Pancreas (tissue), 10 donors: ENCODE measurements around the gene CRHR1. TPM values are rescaled to one million over a fixed set of nuclear protein-coding genes. Genes with fewer than 3 reads are reported as not detected.
A peak's percentile ranks its signal among the peaks of the same experiment; 100 is the strongest.

Experiments used
- ATAC-seq, 4 donors: fragments of 200-7000 bp; cut with Tn5 transposase; one replicate each; pipeline versions ENCODE4 v1.8.0 to v1.9.1; 2020; ENCODE audit warnings: mild to moderate bottlenecking in 4 of 4, moderate library complexity in 4 of 4
- DNase-seq, 6 donors: peaks; one replicate each; pipeline ENCODE4 v3.0.0-alpha.2; 2020
- FAIRE-seq: peaks from 2 replicates; lab custom pipeline; 2012; peaks lifted over from hg19 to GRCh38; lab: Jason Lieb, UNC
- H3K27ac ChIP-seq, 4 donors: fragments of 200-600 bp; sonication (generic); 1 replicate in 3 of 4; 2 replicates in 1 of 4; pipeline versions ENCODE4 v1.5.0 to v1.8.0; 2020
- H3K27me3 ChIP-seq, 4 donors: fragments of 200-600 bp; one replicate each; pipeline ENCODE4 v1.8.0; 2021
- H3K36me3 ChIP-seq, 3 donors: fragments of 200-600 bp; sonication (generic) in 1 of 3; one replicate each; pipeline versions ENCODE4 v1.5.0 to v1.8.0; 2020 to 2021
- H3K4me1 ChIP-seq, 3 donors: fragments of 200-600 bp; one replicate each; pipeline ENCODE4 v1.8.0; 2021
- H3K4me3 ChIP-seq, 4 donors: fragments of 200-600 bp; sonication (generic) in 2 of 4; one replicate each; pipeline versions ENCODE4 v1.5.0 to v1.8.0; 2020 to 2021
- H3K9me3 ChIP-seq, 4 donors: fragments of 200-600 bp; one replicate each; pipeline ENCODE4 v1.8.0; 2021
- WGBS, 2 donors: extraction: QIAGEN DNeasy Blood & Tissue Kit; methylation state at CpG; one replicate each; pipeline ENCODE4 v1.1.7; 2013; 5-methylcytosine and 5-hydroxymethylcytosine counted together
- intact Hi-C, 3 donors: fragments of 100-400 bp; cut with DNase I; formaldehyde crosslinking; loops; one replicate each; pipeline versions ENCODE4 v1.11.1 to v1.14.2; 2022
- polyA plus RNA-seq, 2 donors: library from polyadenylated mRNA; stranded (reverse); fragments of 200-250 nt; gene quantifications; one replicate each; pipeline ENCODE4 v1.2.3, GENCODE V29; 2013
- total RNA-seq, 6 donors: library from RNA; stranded (reverse); fragmentation: NEBNext Ultra II Directional in 4 of 6; extraction: Animal tissue kit (Norgen Biotek cat#: 25700) in 4 of 6; gene quantifications; one replicate each; pipeline versions ENCODE4 v1.2.1 to v1.2.4, GENCODE V29; 2021 to 2023
- TF ChIP-seq, protein P1 (sequence below), 4 donors: fragments of 200-600 bp; sonication (generic) in 3 of 4; IDR thresholded peaks; one replicate each; pipeline versions ENCODE4 v1.5.0 to v1.8.0; 2021; ENCODE audit warnings: antibody characterized with exemption in 4 of 4
- donor health status: healthy with polysubstance abuse.
- donor health status: DM: no; HTN: no; CAD: no; lungs with moderate emphysema.
- donor health status: DM: no; HTN: no; CAD: no.
- donor health status: control.
- donor health status: control.
- donor health status: Bipolar disorder and iron deficiency.
- donor health status: DM: yes; HTN: yes; CAD: no.
- donor health status: DM: no; HTN: no; CAD: no.
- donor health status: DM: no; HTN: no; CAD: no.
- donor health status: DM: yes; HTN: yes; CAD: no.

CRHR1 gene
- total and polyA plus RNA-seq, 8 donors: 0.13 to 0.31 TPM; not detected in 6

DNA sequence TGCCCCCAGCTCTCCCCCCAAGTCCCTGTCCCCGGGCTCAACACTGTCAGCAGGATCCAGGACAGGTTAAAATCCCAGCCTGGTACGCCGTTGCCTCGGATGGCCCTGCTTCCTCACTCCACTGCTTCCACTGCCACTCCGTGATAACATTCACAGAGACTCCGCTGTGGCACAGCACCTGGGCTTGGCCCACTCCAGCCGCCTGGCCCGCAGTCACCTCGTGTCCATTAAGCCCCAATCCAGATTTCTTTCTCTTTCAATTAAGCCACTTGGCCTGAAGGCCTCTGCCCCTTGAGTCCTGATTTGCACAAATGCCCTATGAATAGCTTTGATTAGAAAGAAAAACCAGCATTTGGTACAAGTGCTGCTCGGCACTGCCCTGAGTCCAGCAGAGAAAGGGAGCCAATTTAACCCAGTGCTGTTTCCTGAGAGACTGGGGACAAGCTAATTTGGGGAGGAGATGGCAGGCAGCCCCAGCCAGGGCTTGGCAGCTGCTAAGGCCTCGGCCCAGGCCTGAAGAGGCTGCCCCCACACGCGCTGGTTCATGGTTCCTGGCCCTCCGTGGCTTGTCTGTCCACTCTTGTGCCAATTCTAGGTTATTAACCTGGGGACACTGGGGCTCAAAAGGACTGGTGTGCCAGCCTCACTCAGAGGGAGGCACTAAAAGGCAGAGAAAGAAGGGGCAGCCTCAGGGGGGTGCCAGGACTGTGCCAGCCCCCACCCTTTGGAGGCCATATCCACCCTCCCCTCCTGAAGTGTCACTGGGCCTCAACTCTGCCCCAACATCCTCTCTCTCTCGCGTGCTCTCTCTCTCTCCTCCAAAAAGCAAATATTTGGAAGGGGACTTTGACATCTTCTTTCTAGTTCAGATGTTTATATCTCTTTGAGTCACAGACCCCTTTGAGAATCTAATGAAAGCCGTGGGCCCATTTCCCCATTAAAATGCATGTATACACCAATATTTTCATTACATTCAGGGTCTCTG is 30.8 kb downstream of the CRHR1 start:
- Histone ChIP-seq H3K9me3 (no peaks in the 10 kb centered on the region), H3K36me3 (no peaks in the 10 kb centered on the region), H3K27me3 (no peaks in the 10 kb centered on the region), H3K4me1 (no peaks in the 10 kb centered on the region), H3K4me3 (no peak overlapping the region), H3K27ac (no peak overlapping the region)
- intact Hi-C loops: loop anchor here in 1 of 3 donors (5.0 kb wide), 1 partner anchor 63 kb away; no protein-coding TSS in a partner anchor
- FAIRE-seq (no peak), DNase-seq (no peak), ATAC-seq (no peak)
- TF ChIP-seq, protein P1, sequence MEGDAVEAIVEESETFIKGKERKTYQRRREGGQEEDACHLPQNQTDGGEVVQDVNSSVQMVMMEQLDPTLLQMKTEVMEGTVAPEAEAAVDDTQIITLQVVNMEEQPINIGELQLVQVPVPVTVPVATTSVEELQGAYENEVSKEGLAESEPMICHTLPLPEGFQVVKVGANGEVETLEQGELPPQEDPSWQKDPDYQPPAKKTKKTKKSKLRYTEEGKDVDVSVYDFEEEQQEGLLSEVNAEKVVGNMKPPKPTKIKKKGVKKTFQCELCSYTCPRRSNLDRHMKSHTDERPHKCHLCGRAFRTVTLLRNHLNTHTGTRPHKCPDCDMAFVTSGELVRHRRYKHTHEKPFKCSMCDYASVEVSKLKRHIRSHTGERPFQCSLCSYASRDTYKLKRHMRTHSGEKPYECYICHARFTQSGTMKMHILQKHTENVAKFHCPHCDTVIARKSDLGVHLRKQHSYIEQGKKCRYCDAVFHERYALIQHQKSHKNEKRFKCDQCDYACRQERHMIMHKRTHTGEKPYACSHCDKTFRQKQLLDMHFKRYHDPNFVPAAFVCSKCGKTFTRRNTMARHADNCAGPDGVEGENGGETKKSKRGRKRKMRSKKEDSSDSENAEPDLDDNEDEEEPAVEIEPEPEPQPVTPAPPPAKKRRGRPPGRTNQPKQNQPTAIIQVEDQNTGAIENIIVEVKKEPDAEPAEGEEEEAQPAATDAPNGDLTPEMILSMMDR (IDR thresholded peaks at IDR 0.05): no peak
- 80 to 86% methylated on average over 17 of the region's 17 CpGs for WGBS, 2 donors

DNA sequence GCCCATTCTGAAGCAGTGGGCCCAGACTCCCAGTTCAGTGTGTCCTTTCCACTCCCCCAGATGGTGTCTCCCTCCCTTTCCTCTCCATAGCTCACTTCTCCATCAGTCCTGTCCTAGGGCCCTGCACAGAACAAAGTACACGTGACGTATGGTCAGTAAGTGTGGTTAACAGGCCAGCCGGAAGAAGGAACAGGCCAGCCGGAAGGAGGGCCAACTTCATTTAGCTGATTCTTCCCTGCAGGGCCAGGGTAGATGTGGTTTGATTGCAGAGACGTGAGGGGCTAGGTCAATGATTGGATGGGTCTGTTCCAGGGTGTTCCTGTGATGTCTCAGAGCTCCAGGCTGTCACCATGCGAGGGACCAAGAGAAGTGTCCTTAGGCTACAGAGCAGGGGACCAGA is 31.6 kb downstream of the CRHR1 start:
- Histone ChIP-seq H3K27ac (no peak overlapping the region), H3K4me1 (no peaks in the 10 kb centered on the region), H3K9me3 (no peaks in the 10 kb centered on the region), H3K4me3 (no peak overlapping the region), H3K27me3 (no peaks in the 10 kb centered on the region), H3K36me3 (no peaks in the 10 kb centered on the region)
- FAIRE-seq (no peak), ATAC-seq (no peak), DNase-seq (no peak)
- intact Hi-C loops: no loop called here
- 82% methylated on average over 6 of the region's 6 CpGs for WGBS, 2 donors
- TF ChIP-seq, protein P1 (IDR thresholded peaks at IDR 0.05): no peak

DNA sequence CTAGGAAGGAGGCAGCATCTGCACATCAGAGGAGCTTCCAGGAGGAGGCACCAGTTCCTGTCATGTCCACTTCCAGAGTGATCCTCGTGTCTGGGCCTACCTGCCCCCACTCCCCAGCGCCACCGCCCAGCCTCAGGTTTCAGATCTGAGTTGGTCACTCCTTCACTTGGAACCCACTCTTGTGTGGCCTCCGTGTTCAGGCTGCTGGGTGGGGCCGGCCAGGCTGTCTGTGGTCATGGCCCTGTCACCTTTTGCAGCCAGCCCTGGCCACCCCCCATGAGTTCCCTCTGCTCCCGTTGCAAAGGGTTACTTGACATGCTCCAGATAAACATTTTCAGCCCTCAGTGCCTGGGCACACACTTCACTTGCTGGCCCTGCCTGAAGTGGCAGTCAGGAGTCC is 33.9 kb downstream of the CRHR1 start:
- no peak overlapping the region for H3K27ac ChIP-seq
- FAIRE-seq (no peak), DNase-seq (peak in 1 of 6 donors; percentile 40), ATAC-seq (no peak)
- no peaks in the 10 kb centered on the region for H3K4me1 ChIP-seq
- no peak overlapping the region for H3K4me3 ChIP-seq
- intact Hi-C loops: no loop called here
- H3K9me3 ChIP-seq: no peaks in the 10 kb centered on the region
- no peaks in the 10 kb centered on the region for H3K36me3 ChIP-seq
- TF ChIP-seq, protein P1 (IDR thresholded peaks at IDR 0.05): no peak
- no peaks in the 10 kb centered on the region for H3K27me3 ChIP-seq
- WGBS, 2 donors: 60 to 63% methylated on average over 6 of the region's 6 CpGs

DNA sequence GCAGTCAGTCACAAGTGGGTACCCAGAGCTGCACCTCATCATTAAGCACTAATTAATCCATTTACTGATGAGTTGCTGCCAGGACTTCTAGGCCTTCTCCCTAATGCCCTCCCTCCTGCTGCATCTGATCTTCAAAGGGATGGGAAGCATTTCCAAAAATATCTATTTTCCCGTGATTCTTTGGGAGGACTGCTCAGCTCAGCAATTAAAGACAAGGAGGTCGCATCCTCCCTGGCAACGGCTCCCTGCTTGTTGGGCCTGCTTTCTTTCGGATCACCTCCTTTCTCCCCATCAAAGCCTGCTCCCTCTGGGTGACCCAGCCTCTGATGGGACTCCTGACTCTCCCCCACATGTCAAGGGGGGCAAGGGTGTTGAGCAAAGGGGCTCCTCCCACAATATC is 34.6 kb downstream of the CRHR1 start:
- Histone ChIP-seq H3K9me3 (no peaks in the 10 kb centered on the region), H3K27ac (no peak overlapping the region), H3K4me3 (no peak overlapping the region), H3K36me3 (no peaks in the 10 kb centered on the region), H3K27me3 (no peaks in the 10 kb centered on the region), H3K4me1 (no peaks in the 10 kb centered on the region)
- WGBS, 2 donors: 72 to 78% methylated on average over 4 of the region's 4 CpGs
- no peak for DNase-seq
- FAIRE-seq: no peak
- ATAC-seq: no peak
- intact Hi-C loops: no loop called here
- TF ChIP-seq, protein P1 (IDR thresholded peaks at IDR 0.05): no peak

DNA sequence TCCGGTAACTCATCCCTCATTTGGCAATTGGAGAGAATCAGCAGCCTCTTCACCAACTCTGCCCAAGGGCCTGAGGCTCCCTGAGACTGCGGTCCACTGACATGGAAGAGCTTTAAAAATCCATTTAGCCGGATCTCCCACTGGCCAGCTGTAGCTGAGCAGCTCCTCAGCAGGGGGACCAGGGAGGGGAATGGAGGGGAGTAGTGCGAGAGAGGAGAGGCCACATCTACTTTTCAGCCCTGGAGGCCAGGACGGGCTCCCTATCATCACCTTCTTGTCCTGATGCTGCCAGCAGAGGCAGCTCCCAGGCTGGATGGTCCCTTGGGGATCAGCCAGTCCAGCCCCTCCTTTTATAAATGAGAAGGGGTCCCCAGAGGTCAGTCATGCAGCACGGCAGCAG is 35.5 kb downstream of the CRHR1 start:
- TF ChIP-seq, protein P1 (IDR thresholded peaks at IDR 0.05): no peak
- intact Hi-C loops: loop anchor here in 2 of 3 donors (10.0 kb wide), 2 partner anchors 175 to 595 kb away; partner anchors contain the start of gene FMNL1 (in 1 of the 2)
- FAIRE-seq: no peak
- 72 to 80% methylated on average over 6 of the region's 6 CpGs for whole genome bisulfite sequencing, 2 donors
- Histone ChIP-seq H3K36me3 (no peaks in the 10 kb centered on the region), H3K27me3 (no peaks in the 10 kb centered on the region), H3K4me3 (no peak overlapping the region), H3K9me3 (no peaks in the 10 kb centered on the region), H3K4me1 (no peaks in the 10 kb centered on the region), H3K27ac (no peak overlapping the region)
- DNase-seq: no peak
- no peak for ATAC-seq
